CD4-positive, alpha-beta T cell (primary cell): Measurements from ENCODE around the gene U2AF2. TPM values are rescaled to one million over a fixed set of nuclear protein-coding genes. Genes with fewer than 3 reads are reported as not detected.

Source experiments
- ATAC-seq: fragments of 200-7000 bp; cut with Tn5 transposase; one replicate; pipeline ENCODE4 v1.10.0; 2022; ENCODE audit warnings: mild to moderate bottlenecking; ENCODE audit not compliant: poor library complexity
- CTCF ChIA-PET: fragments of 350-600 bp; sonication (Branson Sonifier 250); formaldehyde crosslinking; loops from one replicate; lab custom pipeline; 2021; ENCODE audit warnings: antibody characterized with exemption, inconsistent platforms; lab: Charles Lee
- POLR2A ChIA-PET: fragments of 350-600 bp; sonication (Branson Sonifier 250); formaldehyde crosslinking; loops from one replicate; lab custom pipeline; 2021; ENCODE audit warnings: antibody characterized with exemption, inconsistent platforms; lab: Charles Lee
- DNase-seq, 14 experiments: peaks; one replicate each; pipeline ENCODE4 v3.0.0-alpha.2; 2013 to 2020; ENCODE audit warnings: mixed read lengths in 2 of 14
- H3K27ac ChIP-seq, 2 donors: one replicate each; pipeline versions ENCODE4 v1.5.1 to v1.7.0; 2013; ENCODE audit warnings: low read length in 2 of 2, low read depth in 1 of 2, mild to moderate bottlenecking in 1 of 2
- H3K27me3 ChIP-seq, 2 experiments: 1 replicate in 1 of 2; 2 replicates in 1 of 2; pipeline versions ENCODE4 v1.6.1 to v1.7.0; 2013; ENCODE audit warnings: low read length in 2 of 2, control low read depth in 1 of 2, mild to moderate bottlenecking in 1 of 2, moderate library complexity in 1 of 2; ENCODE audit not compliant: insufficient read depth in 2 of 2, control insufficient read depth in 1 of 2
- H3K36me3 ChIP-seq: one replicate; pipeline ENCODE4 v1.6.1; 2013; ENCODE audit warnings: low read length, control low read depth; ENCODE audit not compliant: insufficient read depth
- H3K4me1 ChIP-seq: one replicate; pipeline ENCODE4 v1.6.1; 2013; ENCODE audit warnings: low read length, control low read depth; ENCODE audit not compliant: insufficient read depth
- H3K4me3 ChIP-seq: one replicate; pipeline ENCODE4 v1.5.1; 2013; ENCODE audit warnings: mild to moderate bottlenecking, low read length, moderate library complexity
- H3K9me3 ChIP-seq, 2 experiments: 1 replicate in 1 of 2; 2 replicates in 1 of 2; pipeline versions ENCODE4 v1.6.1 to v1.7.0; 2013; ENCODE audit warnings: low read length in 2 of 2, mild to moderate bottlenecking in 2 of 2, control low read depth in 1 of 2, moderate library complexity in 1 of 2; ENCODE audit not compliant: control insufficient read depth in 1 of 2, insufficient read depth in 1 of 2
- H3K27ac Mint-ChIP-seq: one replicate; pipeline ENCODE4 v1.8.0; 2020; ENCODE audit warnings: mixed read lengths
- H3K27me3 Mint-ChIP-seq: one replicate; pipeline ENCODE4 v1.8.0; 2021; ENCODE audit warnings: mixed read lengths
- H3K36me3 Mint-ChIP-seq: one replicate; pipeline ENCODE4 v1.8.0; 2021; ENCODE audit warnings: low read depth, mixed read lengths
- H3K4me1 Mint-ChIP-seq: one replicate; pipeline ENCODE4 v1.8.0; 2021; ENCODE audit warnings: low read depth, mixed read lengths
- H3K4me3 Mint-ChIP-seq: one replicate; pipeline ENCODE4 v1.8.0; 2020; ENCODE audit warnings: mild to moderate bottlenecking, mixed read lengths
- H3K9me3 Mint-ChIP-seq: one replicate; pipeline ENCODE4 v1.8.0; 2020; ENCODE audit warnings: mixed read lengths
- intact Hi-C, 2 experiments: fragments of 100-400 bp; cut with DNase I in 1 of 2; cut with micrococcal nuclease in 1 of 2; formaldehyde crosslinking; loops; one replicate each; pipeline versions ENCODE4 v1.15.1 to v1.9.0; 2023 to 2025; cut with DNase I, micrococcal nuclease
- total RNA-seq, 174 experiments: library from RNA in 2 of 174; stranded (reverse) in 2 of 174; gene quantifications; one replicate each; pipeline ENCODE4 v1.2.3 and lab custom pipeline; 2021 to 2026
- TF ChIP-seq, protein P1 (sequence below): fragments of 200-600 bp; IDR thresholded peaks from one replicate; pipeline ENCODE4 v1.8.0; 2022; ENCODE audit warnings: antibody characterized with exemption, mild to moderate bottlenecking

U2AF2 gene
- total RNA-seq, 2 experiments from 2014 or later: 209 to 212 TPM

- H3K36me3 ChIP-seq: peaks cover 13% of the 10 kb centered on the region
- intact Hi-C loops: loop anchor here (1.0 to 10.0 kb wide), 2 partner anchors 55 to 1460 kb away; partner anchors contain the start of genes FIZ1 (in 2 of the 2) and TSEN34 (in 1 of the 2)
- no peaks in the 10 kb centered on the region for H3K9me3 Mint-ChIP-seq
- H3K27me3 Mint-ChIP-seq: no peaks in the 10 kb centered on the region
- peak overlapping the region; percentile 96 to 100 for H3K27ac ChIP-seq
- CTCF ChIA-PET: interaction anchor here (0.7 to 2.5 kb wide), 5 partner anchors 16 to 315 kb away, joined by 3 to 29 read pairs (median 5); partner anchors contain the start of genes FIZ1 and ZNF865
- peak overlapping the region; percentile 94 for H3K4me3 Mint-ChIP-seq
- H3K27ac Mint-ChIP-seq: peak overlapping the region; percentile 93
- peak overlapping the region; percentile 70 for H3K4me3 ChIP-seq
- TF ChIP-seq, protein P1, sequence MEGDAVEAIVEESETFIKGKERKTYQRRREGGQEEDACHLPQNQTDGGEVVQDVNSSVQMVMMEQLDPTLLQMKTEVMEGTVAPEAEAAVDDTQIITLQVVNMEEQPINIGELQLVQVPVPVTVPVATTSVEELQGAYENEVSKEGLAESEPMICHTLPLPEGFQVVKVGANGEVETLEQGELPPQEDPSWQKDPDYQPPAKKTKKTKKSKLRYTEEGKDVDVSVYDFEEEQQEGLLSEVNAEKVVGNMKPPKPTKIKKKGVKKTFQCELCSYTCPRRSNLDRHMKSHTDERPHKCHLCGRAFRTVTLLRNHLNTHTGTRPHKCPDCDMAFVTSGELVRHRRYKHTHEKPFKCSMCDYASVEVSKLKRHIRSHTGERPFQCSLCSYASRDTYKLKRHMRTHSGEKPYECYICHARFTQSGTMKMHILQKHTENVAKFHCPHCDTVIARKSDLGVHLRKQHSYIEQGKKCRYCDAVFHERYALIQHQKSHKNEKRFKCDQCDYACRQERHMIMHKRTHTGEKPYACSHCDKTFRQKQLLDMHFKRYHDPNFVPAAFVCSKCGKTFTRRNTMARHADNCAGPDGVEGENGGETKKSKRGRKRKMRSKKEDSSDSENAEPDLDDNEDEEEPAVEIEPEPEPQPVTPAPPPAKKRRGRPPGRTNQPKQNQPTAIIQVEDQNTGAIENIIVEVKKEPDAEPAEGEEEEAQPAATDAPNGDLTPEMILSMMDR: no peak
- ATAC-seq (peak; percentile 79), DNase-seq (peak; percentile 97 to 100 (median 99))
- H3K36me3 Mint-ChIP-seq: peaks cover 33% of the 10 kb centered on the region
- no peaks in the 10 kb centered on the region for H3K27me3 ChIP-seq
- H3K4me1 ChIP-seq: peaks cover 46% of the 10 kb centered on the region
- H3K4me1 Mint-ChIP-seq: peaks cover 45% of the 10 kb centered on the region
- POLR2A ChIA-PET: interaction anchor here (0.6 to 3.9 kb wide), 37 partner anchors 8 to 1539 kb away, joined by 3 to 43 read pairs (median 4); partner anchors contain the start of genes CNOT3, FIZ1, HSPBP1 and KMT5C
- H3K9me3 ChIP-seq: no peaks in the 10 kb centered on the region
These were observed 440 bp upstream of the U2AF2 start for GRCh38 chr19:55654323-55654867.

- H3K4me3 Mint-ChIP-seq: peak overlapping the region; percentile 94
- ATAC-seq: no peak
- H3K27ac Mint-ChIP-seq: peak overlapping the region; percentile 93
- Histone ChIP-seq H3K9me3 (no peaks in the 10 kb centered on the region), H3K4me1 (peaks cover 54% of the 10 kb centered on the region), H3K27me3 (no peaks in the 10 kb centered on the region), H3K36me3 (peaks cover 25% of the 10 kb centered on the region), H3K4me3 (peak overlapping the region; percentile 70), H3K27ac (peak overlapping the region; percentile 100)
- CTCF ChIA-PET: no interaction called here
- H3K36me3 Mint-ChIP-seq: peaks cover 43% of the 10 kb centered on the region
- POLR2A ChIA-PET: interaction anchor here (1.5 to 2.0 kb wide), 2 partner anchors 19 to 30 kb away, joined by 3 to 35 read pairs; partner anchors contain the start of genes EPN1 and ZNF784
- intact Hi-C loops: loop anchor here (1.0 to 10.0 kb wide), 4 partner anchors 15 to 1461 kb away; partner anchors contain the start of genes EPN1 (in 2 of the 2), PPP1R12C (in 1 of the 2) and TSEN34 (in 1 of the 2)
- no peak for DNase-seq
- H3K9me3 Mint-ChIP-seq: no peaks in the 10 kb centered on the region
- H3K4me1 Mint-ChIP-seq: peaks cover 36% of the 10 kb centered on the region
- no peaks in the 10 kb centered on the region for H3K27me3 Mint-ChIP-seq
- TF ChIP-seq, protein P1: no peak
These were observed 809 bp downstream of the U2AF2 start for GRCh38 chr19:55655648-55656040.

DNA sequence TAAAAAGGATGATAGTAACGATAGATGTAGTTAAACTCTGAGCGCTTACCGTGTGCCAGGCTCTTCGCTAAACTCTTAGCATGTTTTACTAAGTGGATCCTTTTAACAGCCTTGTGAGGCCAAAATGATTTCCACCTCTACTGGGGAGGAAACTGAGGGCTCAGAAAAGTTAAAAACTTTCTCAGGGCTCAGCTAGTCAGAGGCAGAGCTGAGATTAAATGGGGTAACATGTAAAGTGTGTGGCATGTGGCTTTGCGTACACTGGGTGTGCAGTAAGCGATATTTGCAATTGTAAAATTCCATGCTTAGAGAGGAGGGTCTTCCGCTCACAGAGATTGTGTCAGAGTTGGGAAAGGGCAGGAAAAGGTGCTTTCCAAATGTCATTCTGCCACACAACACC is 1.7 kb downstream of the U2AF2 start:
- intact Hi-C loops: loop anchor here in 1 of 2 experiments (2.0 to 10.0 kb wide), 3 partner anchors 14 to 1462 kb away; partner anchors contain the start of genes PPP1R12C and TSEN34
- ATAC-seq (no peak), DNase-seq (no peak)
- peaks cover 48% of the 10 kb centered on the region for H3K36me3 Mint-ChIP-seq
- Histone ChIP-seq H3K27ac (peak overlapping the region in 1 of 2 donors; percentile 100), H3K36me3 (peaks cover 34% of the 10 kb centered on the region), H3K4me1 (peaks cover 54% of the 10 kb centered on the region), H3K27me3 (no peaks in the 10 kb centered on the region), H3K4me3 (peak overlapping the region; percentile 70), H3K9me3 (no peaks in the 10 kb centered on the region)
- CTCF ChIA-PET: interaction anchor here (0.6 to 1.3 kb wide), 3 partner anchors 15 to 147 kb away, joined by 3 to 5 read pairs (median 4); no protein-coding TSS in a partner anchor
- peak overlapping the region; percentile 94 for H3K4me3 Mint-ChIP-seq
- POLR2A ChIA-PET: interaction anchor here (0.8 to 1.7 kb wide), 7 partner anchors 9 to 57 kb away, joined by 3 to 9 read pairs (median 4); partner anchors contain the start of genes EPN1 and FIZ1
- peak overlapping the region; percentile 93 for H3K27ac Mint-ChIP-seq
- H3K27me3 Mint-ChIP-seq: no peaks in the 10 kb centered on the region
- H3K9me3 Mint-ChIP-seq: no peaks in the 10 kb centered on the region
- peaks cover 36% of the 10 kb centered on the region for H3K4me1 Mint-ChIP-seq
- TF ChIP-seq, protein P1: no peak
